LNCAP (cell line): ENCODE data around the gene CAPN12.

Source experiments
- TF ChIP-seq, protein P1 (sequence below): fragments of 450-650 bp; IDR thresholded peaks from 2 replicates; pipeline ENCODE4 v1.5.1; 2017; ENCODE audit warnings: mild to moderate bottlenecking

CAPN12 gene

DNA sequence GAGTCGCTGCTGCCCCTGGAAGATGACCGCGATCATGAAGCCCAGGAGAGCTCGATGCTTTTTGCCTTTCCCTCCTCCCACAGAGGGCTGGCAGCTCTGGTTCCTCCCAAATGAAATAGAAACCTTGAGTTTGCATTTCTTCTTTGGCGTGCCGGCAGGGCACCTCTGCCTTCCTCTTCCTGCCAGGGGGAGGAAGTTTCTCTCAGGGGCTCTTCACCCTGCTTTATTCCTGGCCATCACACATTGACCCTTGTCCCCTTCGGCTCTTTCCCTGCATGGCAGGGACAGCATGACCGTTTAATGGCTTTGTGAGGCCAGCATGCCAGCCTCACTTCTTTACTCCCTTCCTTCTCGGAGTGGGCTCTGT, 49.0 kb downstream of the CAPN12 start:
- TF ChIP-seq, protein P1, sequence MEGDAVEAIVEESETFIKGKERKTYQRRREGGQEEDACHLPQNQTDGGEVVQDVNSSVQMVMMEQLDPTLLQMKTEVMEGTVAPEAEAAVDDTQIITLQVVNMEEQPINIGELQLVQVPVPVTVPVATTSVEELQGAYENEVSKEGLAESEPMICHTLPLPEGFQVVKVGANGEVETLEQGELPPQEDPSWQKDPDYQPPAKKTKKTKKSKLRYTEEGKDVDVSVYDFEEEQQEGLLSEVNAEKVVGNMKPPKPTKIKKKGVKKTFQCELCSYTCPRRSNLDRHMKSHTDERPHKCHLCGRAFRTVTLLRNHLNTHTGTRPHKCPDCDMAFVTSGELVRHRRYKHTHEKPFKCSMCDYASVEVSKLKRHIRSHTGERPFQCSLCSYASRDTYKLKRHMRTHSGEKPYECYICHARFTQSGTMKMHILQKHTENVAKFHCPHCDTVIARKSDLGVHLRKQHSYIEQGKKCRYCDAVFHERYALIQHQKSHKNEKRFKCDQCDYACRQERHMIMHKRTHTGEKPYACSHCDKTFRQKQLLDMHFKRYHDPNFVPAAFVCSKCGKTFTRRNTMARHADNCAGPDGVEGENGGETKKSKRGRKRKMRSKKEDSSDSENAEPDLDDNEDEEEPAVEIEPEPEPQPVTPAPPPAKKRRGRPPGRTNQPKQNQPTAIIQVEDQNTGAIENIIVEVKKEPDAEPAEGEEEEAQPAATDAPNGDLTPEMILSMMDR: no peak

DNA sequence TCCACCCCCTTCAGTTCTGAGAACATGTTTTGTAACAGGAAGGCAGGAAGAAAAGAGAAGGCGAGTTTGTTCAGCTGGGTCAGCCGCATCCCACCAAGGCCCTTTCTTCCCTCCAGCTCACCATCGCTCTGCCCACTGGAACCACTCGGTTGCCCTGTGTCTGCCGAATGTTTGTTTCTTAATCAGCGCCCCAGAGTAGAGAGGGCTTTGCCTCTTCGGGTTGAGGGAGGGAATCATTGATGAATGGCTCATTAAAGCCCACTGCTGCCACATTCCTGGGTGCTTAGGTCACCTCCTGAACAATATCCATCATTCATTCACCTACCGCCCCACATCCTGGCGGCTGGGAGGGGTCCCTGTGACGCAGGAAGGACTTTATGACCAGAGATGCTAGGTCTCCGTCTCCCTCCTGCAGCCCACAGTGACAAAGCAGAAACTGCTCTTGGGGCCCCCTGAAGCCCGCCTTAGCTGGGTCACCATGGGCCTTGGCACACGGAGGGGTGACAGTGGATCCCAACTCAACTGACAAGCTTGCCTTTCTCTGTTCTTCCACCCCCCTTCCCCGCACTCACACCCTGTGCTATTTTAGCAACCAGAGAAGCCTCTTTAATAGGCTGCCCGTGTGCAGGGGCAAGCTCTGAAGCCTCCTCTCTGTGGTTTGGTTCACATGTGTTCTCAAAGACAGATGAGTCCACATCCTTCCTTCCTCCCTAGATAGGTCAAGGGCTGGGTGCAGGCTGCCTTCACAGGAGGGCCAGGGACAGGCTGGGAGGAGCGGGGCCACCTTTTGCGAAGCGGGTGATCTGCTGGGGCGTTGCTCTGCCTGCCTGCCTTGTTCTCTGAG, 50.7 kb downstream of the CAPN12 start:
- TF ChIP-seq, protein P1: no peak

DNA sequence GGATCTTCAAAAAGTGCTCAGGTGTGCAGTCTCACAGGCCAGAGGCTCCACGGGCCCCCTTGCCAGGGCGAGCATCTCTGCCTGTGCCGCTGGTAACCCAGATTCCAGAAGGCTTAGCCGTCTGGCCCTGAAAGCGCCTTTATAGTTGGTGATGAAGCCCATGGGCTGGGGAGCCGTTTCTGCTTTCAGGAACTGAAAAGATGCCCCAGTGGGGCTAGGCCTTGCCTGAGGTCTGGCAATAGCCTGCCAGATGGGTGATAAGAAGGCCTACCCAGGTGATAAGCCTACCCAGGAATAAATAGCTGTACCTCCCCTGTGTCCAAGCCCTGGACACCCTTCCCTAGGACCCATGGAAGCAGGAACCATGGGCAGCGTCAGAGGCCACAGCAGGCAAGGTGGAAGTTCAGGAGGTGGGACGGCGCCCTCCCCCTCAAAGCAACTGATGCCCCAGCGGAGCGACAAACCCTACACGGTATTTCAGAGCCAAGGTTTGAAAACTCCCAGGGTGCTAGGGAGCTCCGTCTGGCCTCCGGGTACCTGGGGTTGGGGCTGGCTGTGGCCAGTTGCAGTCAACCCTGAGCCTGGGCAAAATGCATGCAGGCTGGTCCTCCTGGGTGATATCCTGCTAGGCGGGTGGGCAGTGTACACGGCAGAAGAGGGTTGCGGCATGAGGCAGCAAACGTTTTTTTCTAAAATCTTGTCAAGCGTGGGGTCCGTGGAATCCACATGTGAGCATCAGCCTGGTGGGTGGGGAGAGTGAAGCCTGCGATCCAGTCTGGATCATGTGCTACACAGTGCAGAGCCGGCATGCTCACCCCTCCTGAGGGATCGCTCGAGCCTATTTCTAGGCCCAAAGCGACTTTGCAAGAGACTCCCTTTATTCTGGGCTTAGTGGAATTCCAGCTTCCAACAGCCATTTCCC, 51.6 kb downstream of the CAPN12 start:
- TF ChIP-seq, protein P1: no peak

DNA sequence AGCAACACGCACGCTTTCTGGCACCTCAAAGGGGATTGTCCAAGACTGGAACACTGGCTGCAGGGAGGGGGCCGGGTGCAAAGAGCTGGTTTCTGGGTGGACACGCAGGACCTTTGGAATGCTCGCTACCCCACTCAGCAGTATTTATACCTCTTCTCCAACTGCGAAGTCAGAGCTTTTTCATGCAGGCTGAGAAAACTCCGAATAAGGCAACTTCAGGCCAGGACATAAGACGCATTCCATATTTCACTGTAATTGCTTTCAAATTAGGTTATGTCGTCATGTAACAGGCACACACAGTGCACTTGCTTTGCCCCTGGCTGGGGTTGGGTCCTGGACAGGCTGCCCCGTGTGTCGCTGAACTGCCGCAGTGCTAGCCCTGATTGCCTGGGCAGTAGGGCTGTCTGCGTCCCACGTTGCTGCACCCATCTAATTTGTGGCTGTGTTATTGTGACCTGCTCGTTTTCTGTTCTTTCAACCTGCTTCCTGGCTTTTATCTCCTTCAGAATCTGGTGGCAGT, 52.3 kb downstream of the CAPN12 start:
- TF ChIP-seq, protein P1: no peak

DNA sequence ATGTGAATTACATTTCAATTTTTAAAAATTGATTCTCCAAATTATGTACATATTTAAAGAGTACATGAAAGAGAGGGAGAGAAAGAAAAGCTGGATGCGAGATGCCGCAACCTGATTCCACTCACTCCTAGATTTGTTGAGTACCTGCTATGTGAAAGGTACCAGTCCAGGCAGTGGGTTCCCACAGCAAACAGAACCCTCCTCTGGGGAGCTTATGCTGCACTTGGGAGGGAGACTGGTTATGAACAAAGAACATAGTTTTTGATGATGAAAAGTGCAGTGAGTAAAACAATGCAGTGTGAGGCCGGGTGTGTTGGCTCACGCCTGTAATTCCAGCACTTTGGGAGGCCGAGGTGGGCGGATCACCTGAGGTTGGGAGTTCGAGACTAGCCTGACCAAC, 53.4 kb downstream of the CAPN12 start:
- TF ChIP-seq, protein P1: no peak

DNA sequence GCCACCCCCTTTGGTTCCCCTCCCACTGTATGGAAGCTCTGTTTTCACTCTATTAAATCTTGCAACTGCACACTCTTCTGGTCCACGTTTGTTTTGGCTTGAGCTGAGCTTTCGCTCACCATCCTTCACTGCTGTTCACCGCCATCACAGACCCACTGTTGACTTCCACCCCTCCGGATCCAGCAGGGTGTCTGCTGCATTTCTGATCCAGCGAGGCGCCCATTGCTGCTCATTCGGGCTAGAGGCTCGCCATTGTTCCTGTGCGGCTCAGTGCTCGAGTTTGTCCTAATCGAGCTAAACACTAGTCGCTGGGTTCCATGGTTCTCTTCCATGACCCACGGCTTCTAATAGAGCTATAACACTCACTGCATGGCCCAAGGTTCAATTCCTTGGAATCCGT, 54.1 kb downstream of the CAPN12 start:
- TF ChIP-seq, protein P1: no peak

DNA sequence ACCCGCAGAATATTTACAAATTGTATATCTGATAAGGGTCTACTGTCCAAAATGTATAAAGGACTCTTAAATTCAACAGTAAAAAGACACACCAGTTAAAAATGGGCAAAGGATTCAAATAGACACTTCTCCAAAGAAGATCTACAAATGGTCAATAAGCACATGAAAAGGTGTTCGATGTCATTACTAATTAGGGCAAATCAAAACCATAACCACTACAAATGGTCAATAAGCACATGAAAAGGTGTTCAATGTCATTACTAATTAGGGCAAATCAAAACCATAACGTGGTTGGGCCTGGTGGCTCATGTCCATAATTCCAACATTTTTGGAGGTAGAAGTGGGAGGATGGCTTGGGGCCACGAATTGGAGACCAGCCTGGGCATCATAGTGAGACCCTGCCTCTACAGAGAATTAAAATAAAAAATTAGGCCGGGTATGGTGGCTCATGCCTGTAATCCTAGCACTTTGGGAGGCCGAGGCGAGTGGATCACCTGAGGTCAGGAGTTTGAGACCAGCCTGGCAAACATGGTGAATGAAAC, 56.4 kb downstream of the CAPN12 start:
- TF ChIP-seq, protein P1: no peak
